Measurements from ENCODE around the gene PNLIPRP2. TPM values are rescaled to one million over a fixed set of nuclear protein-coding genes. Genes with fewer than 3 reads are reported as not detected.

The PNLIPRP2 gene
- total and polyA plus RNA-seq, 2 of the 4 experiments (the other 2 are of a cell fraction): not detected

DNA sequence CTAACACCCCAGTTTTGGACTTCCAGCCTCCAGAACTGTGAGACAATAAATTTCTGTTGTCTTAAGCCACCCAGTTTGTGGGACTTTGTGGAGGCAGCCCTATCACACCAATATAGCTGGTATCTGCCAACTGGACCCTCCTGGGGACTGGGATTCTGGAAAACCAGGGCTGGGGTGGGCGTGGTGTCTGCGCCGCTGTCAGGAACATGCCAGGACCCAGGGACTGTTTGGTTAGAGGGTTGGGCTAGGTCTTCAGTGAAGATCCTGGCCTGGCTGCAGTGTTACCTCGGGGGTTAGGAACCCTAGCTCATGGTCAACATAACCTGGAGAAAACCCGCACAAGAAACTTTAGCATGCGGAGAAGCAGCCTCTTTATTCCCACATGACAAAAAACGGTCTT, 42.6 kb downstream of the PNLIPRP2 start:
- H3K36me3 ChIP-seq (ENCODE audit: control insufficient read depth, insufficient read depth, low read length): no peaks in the 10 kb centered on the region
- H3K27me3 ChIP-seq (ENCODE audit: control insufficient read depth, insufficient read depth, low read length): no peaks in the 10 kb centered on the region
- no peaks in the 10 kb centered on the region for H3K9me1 ChIP-seq (ENCODE audit: insufficient read depth, low read length)
- ChIA-PET POLR2A (ENCODE audit: unreplicated experiment) (no interaction called here), CTCF (no interaction called here)
- H4K5ac ChIP-seq (ENCODE audit: low read depth, low read length): no peak overlapping the region
- H3K23ac ChIP-seq (ENCODE audit: low read depth, low read length): no peak overlapping the region
- no peak overlapping the region for H3K18ac ChIP-seq (ENCODE audit: low read depth, low read length)
- H3K4me1 ChIP-seq (ENCODE audit: control insufficient read depth, insufficient read depth, low read length): peaks cover 2% of the 10 kb centered on the region; the same call in 1 of the 2 replicates
- H3K9ac ChIP-seq (ENCODE audit: low read depth, low read length): no peak overlapping the region
- no peak overlapping the region for H2BK15ac ChIP-seq (ENCODE audit: low read depth, low read length)
- no peak overlapping the region for H3K27ac ChIP-seq (ENCODE audit: insufficient read depth, low read length)
- no peak overlapping the region for H2AK5ac ChIP-seq (ENCODE audit: low read depth, low read length)
- ATAC-seq (ENCODE audit: low read depth) (no peak), DNase-seq (no peak)
- in situ Hi-C loops (cut with MboI; ENCODE audit: low sequenced_read_pairs): no loop called here
- H4K8ac ChIP-seq (ENCODE audit: low read depth in 2 of 2, low read length in 2 of 2): no peak overlapping the region
- no peak overlapping the region for H4K91ac ChIP-seq (ENCODE audit: insufficient read depth, low read depth, low read length)
- H3K9me3 ChIP-seq (ENCODE audit: control insufficient read depth, insufficient read depth, low read length): peaks cover 2% of the 10 kb centered on the region; the same call in 1 of the 2 replicates
- intact Hi-C loops (cut with micrococcal nuclease): no loop called here
- no TSS peak for BruUV-seq (replicated peaks)
- H2AFZ ChIP-seq (replicated peaks; ENCODE audit: low read length, poor library complexity): no peak overlapping the region
- H3K4ac ChIP-seq (ENCODE audit: low read depth, low read length): no peak overlapping the region
- no peak overlapping the region for H3K4me2 ChIP-seq (ENCODE audit: low read depth, low read length)
- WGBS, 2 experiments (ENCODE audit: extremely low coverage in 2 of 2, insufficient read length in 1 of 2): 65% methylated on average over 2 of the region's 7 CpGs; no CpG with 5 or more reads in 1 of the 2 experiments
- TF ChIP-seq NFE2L2 (IDR thresholded peaks at IDR 0.05; ENCODE audit: low read depth, low read length) (no peak), MXI1 (IDR thresholded peaks at IDR 0.05; ENCODE audit: borderline replicate concordance, low read depth, low read length) (no peak), BHLHE40 (IDR thresholded peaks at IDR 0.05; ENCODE audit: low read depth, low read length) (no peak), FOS (IDR thresholded peaks at IDR 0.05; ENCODE audit: low read depth, low read length) (no peak), RFX5 (IDR thresholded peaks at IDR 0.05; ENCODE audit: low read depth, low read length) (no peak), MAFK (IDR thresholded peaks at IDR 0.05; ENCODE audit: low read depth, low read length) (no peak), CHD1 (IDR thresholded peaks at IDR 0.05; ENCODE audit: low read depth, low read length) (no peak), RCOR1 (IDR thresholded peaks at IDR 0.05; ENCODE audit: insufficient replicate concordance, low read length) (no peak), SMC3 (IDR thresholded peaks at IDR 0.05; ENCODE audit: low read depth, low read length) (no peak), POLR2A (IDR thresholded peaks at IDR 0.05; ENCODE audit: low read depth, low read length) (no peak)
- TF ChIP-seq, protein P1, sequence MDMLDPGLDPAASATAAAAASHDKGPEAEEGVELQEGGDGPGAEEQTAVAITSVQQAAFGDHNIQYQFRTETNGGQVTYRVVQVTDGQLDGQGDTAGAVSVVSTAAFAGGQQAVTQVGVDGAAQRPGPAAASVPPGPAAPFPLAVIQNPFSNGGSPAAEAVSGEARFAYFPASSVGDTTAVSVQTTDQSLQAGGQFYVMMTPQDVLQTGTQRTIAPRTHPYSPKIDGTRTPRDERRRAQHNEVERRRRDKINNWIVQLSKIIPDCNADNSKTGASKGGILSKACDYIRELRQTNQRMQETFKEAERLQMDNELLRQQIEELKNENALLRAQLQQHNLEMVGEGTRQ (IDR thresholded peaks at IDR 0.05; ENCODE audit: low read depth, low read length): no peak
- dilution Hi-C loops (cut with HindIII; ENCODE audit: low sequenced_read_pairs, unreplicated experiment): no loop called here
- no peak overlapping the region for H3K14ac ChIP-seq (replicated peaks; ENCODE audit: low read depth, low read length)
- H2BK20ac ChIP-seq (ENCODE audit: low read depth, low read length): no peak overlapping the region
- H2BK120ac ChIP-seq (ENCODE audit: low read depth, low read length): no peak overlapping the region
- no peaks in the 10 kb centered on the region for H4K20me1 ChIP-seq (ENCODE audit: insufficient read depth, low read length)
- H3K4me3 ChIP-seq (ENCODE audit: insufficient read depth, low read depth, low read length): no peak overlapping the region
- H3K79me1 ChIP-seq (ENCODE audit: low read depth in 1 of 2, low read length in 2 of 2): no peaks in the 10 kb centered on the region
- no peak overlapping the region for H2AK9ac ChIP-seq (replicated peaks; ENCODE audit: low read depth, low read length, poor library complexity)
- no peak overlapping the region for H2BK5ac ChIP-seq (ENCODE audit: low read depth, low read length, poor library complexity, severe bottlenecking)
- no peak overlapping the region for H3K56ac ChIP-seq (ENCODE audit: extremely low read depth, insufficient read depth, low read length)

All from IMR-90 (cell line).